GM18858 (cell line): ENCODE results near the gene GFOD1.

Experiments
- ATAC-seq: cut with Tn5 transposase; IDR thresholded peaks from one replicate; pipeline ENCODE4 v1.9.1; 2021; ENCODE audit not compliant: unreplicated experiment

Gene GFOD1

GRCh38 chr6:13360671-13361540 lies 126.5 kb downstream of the GFOD1 start:
- ATAC-seq, result no peak

- ATAC-seq, result no peak
These were observed 128.1 kb downstream of the GFOD1 start for GRCh38 chr6:13359287-13359686.

GRCh38 chr6:13358511-13358910 lies 128.9 kb downstream of the GFOD1 start:
- ATAC-seq, result no peak

GRCh38 chr6:13357551-13358075 lies 129.8 kb downstream of the GFOD1 start:
- no peak for ATAC-seq

- peak; percentile 89 for ATAC-seq
These were observed 131.2 kb downstream of the GFOD1 start for GRCh38 chr6:13355999-13356785.

GRCh38 chr6:13355043-13355945 lies 132.1 kb downstream of the GFOD1 start:
- peak; percentile 27 for ATAC-seq

GRCh38 chr6:13354331-13355042 lies 132.9 kb downstream of the GFOD1 start:
- no peak for ATAC-seq

GRCh38 chr6:13352165-13352564 lies 135.2 kb downstream of the GFOD1 start:
- ATAC-seq, result no peak

GRCh38 chr6:13351271-13351670 lies 136.1 kb downstream of the GFOD1 start:
- no peak for ATAC-seq

- ATAC-seq, result no peak
These were observed 137.4 kb downstream of the GFOD1 start for GRCh38 chr6:13349811-13350506.

GRCh38 chr6:13348334-13349113 lies 138.9 kb downstream of the GFOD1 start:
- no peak for ATAC-seq

GRCh38 chr6:13346245-13346644 lies 141.2 kb downstream of the GFOD1 start:
- ATAC-seq, result no peak

GRCh38 chr6:13342414-13343019 lies 144.9 kb downstream of the GFOD1 start:
- no peak for ATAC-seq

GRCh38 chr6:13339863-13340630 lies 147.4 kb downstream of the GFOD1 start:
- ATAC-seq, result no peak

GRCh38 chr6:13338038-13338437 lies 149.4 kb downstream of the GFOD1 start:
- ATAC-seq, result no peak

- no peak for ATAC-seq
These were observed 150.8 kb downstream of the GFOD1 start for GRCh38 chr6:13336553-13336952.

- no peak for ATAC-seq
These were observed 152.4 kb downstream of the GFOD1 start for GRCh38 chr6:13334953-13335352.

- ATAC-seq, result no peak
These were observed 155.1 kb downstream of the GFOD1 start for GRCh38 chr6:13332349-13332706.
